Mesenteric fat pad (tissue), 1 donor: ENCODE measurements around the gene TAS2R9. TPM values are rescaled to one million over a fixed set of nuclear protein-coding genes. Genes with fewer than 3 reads are reported as not detected.
"Not testable (repeated sequence)": the region's sequence is repeated elsewhere in the genome, so short reads cannot be mapped to it uniquely, and the experiment has no call there.

Experiments used
- DNase-seq: peaks from one replicate; pipeline ENCODE4 v3.0.0-alpha.2; 2020; ENCODE audit warnings: low spot score
- long read RNA-seq: library from polyadenylated mRNA; unstranded; transcript quantifications from one replicate; pipeline ENCODE4 v2.0.0, GENCODE V29; 2020
- total RNA-seq: library from RNA; stranded (reverse); fragmentation: NEBNext Ultra II Directional; extraction: Animal tissue kit (Norgen Biotek cat#: 25700); gene quantifications from one replicate; pipeline ENCODE4 v1.2.1, GENCODE V29; 2021
- donor health status: DM: yes; HTN: yes; CAD: no.

Gene TAS2R9
- not detected for total RNA-seq
- long read RNA-seq, result 0 reads

- no peak for DNase-seq
Measured at GRCh38 chr12:10810068-10810467, at the start of gene TAS2R9. Gene TAS2R9 (minus strand): TSS chr12:10810168. CDS start chr12:10810075, 93 bp downstream.

DNA sequence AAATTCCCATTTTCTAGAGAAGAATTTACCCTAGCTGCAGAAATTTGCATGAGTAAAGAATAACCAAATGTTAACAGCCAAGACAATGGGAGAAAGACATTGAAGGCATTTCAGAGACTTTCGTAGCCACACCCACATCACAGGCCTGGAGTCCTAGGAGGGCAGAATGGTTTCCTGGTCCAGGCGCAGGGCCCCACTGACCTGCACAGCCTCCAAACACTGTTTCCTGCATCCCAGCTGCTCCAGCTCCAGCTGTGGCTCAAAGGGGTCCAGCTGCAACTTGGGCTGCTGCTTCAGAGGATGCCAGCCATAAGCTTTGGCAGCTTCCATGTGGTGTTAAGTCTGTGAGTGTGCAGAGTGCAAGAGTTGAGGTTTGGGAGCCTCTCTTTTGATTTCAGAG is 45.8 kb upstream of the TAS2R9 start:
- DNase-seq, result no peak

DNA sequence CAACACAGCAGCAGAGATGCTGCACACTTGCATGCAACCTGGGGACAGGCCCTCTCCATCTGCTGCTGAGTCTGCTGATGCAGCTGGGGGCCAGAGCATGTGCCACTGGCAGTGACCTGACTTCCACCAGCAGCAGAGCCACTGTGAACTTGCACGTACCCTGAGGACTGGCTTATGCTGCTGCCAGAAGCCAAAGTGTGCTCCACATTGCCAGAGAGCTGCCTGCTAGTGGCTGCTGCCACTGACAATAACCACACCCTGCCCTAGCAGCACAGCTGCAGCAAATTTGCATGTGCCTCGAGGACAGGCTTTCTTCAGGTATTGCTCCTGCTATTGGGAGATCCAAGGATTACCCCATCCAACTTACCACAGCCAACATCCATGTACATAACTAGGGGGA is 43.8 kb upstream of the TAS2R9 start:
- DNase-seq, result no peak

DNA sequence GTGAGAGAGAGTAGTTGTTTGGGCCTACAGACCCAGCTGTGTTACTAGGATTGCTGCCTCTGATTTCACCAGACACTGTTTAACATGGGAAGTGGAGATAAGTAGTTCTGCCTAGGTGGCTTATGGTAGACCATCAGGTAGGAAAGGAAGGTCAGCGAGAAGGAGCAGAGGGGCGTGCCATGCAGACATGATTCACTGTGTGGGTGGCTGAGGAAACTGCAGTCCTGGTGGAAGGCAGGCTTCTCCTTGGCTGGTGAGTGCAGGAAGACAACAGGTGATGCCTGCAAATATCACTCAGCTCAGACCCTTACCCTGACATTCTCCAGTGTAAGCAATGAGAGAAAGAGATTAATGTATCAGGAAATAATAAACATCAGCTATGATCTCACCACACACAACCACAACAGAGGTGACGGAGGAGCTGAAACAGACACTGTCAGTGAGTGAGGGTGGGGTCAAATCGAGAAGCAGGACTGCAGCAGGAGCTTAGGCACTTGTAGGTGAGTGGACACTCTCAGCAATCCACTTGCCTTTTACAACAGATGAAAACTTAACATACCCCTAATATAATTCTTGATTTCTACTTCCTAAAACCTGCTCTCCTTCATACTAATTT is 41.4 kb upstream of the TAS2R9 start:
- no peak for DNase-seq

DNA sequence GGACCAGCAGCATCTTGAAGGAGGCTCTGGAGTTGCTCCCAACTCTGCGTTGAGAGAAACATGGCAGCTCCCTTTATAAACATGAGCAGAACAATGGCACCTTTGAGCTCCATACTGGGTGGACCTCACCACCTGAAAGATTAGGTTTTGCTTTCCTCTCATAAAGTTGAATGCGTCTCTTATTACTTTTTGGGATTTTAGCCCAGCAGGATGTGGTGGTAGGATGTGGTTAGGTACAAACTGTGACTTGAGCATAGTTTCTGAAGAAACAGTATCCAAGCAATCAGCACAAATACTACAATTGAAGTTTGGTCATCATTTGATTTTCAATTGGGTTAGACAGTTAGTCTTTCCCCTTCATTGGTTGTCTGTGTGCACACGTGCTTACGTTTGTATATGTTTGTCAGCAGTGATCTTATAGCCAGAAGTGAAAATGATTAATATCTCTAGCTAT is 39.5 kb upstream of the TAS2R9 start, which contains the start of gene PRR4:
Gene PRR4, minus strand, starts transcription at position 51 of the 454 bp plus-strand sequence. Its CDS starts 38 bp downstream, at position 13.
- no peak for DNase-seq

- DNase-seq, result no peak
Measured at GRCh38 chr12:10847744-10848143, 37.8 kb upstream of the TAS2R9 start.

DNA sequence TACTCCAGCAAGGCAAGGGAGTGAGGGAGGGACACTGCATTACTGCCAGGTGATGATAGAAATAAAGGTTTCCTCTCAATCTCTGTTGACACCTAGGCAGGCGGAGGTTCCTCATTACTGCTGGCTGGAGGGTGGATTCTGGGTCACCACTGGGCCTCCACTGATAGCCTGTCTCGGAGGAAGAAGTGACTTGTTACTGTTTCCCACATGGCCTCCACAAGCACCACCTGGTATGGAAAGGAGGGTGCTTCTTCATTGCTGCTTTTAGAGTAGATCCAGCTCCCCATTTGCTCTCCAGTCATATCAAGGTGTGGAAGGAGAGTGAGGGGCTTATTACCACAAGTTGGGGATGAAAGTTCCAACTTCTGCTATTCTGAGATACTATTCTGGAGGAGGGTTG is 32.9 kb upstream of the TAS2R9 start:
- DNase-seq, result no peak

DNA sequence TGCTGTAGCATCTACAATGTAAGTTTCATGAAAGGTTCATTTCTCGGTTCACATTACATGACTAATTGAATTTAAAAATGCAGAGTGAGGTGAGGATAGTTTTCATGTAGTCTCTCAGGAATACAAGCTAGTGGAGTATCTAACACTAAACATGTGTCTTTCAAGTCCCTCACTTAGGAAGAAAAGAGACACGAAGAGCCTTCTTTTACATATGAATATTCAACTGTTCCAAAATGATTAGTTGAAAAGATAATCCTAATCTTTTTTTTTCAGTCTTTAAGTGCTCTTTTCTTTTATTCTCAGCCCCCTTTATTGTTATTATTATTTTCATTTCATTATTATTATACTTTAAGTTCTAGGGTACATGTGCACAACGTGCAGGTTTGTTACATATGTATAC is 28.5 kb upstream of the TAS2R9 start:
- no peak for DNase-seq

GRCh38 chr12:10829994-10830393 is 20.0 kb upstream of the TAS2R9 start:
- no peak for DNase-seq

- no peak for DNase-seq
Measured at GRCh38 chr12:10826258-10826657, 16.3 kb upstream of the TAS2R9 start, which contains the start of gene TAS2R10. Gene TAS2R10 (minus strand): TSS chr12:10826358. CDS start chr12:10826269, 89 bp downstream.

DNA sequence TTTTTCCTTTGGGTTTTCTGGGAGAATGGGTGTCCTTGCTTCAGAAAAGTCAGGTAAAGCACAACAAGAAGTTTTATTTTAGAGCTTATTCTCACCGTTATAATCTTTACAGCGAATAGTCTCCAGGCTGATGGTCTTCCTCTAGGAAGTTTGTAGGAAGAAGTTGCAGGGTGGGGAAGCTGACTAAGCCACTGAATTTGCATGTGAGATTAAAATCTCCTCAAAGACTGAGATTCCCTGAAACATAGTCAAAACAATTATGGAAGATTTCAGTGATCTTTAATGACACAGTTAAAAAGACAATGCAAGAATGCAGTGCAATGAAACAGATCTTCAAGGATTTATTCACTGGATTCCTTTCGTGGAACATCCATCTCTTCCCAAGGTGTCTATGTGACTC is 15.0 kb upstream of the TAS2R9 start:
- no peak for DNase-seq

- DNase-seq, result no peak
Measured at GRCh38 chr12:10811883-10812536, 2.0 kb upstream of the TAS2R9 start.

- DNase-seq, result no peak
Measured at GRCh38 chr12:10807186-10807585, 2.8 kb downstream of the TAS2R9 start, which contains the start of gene TAS2R8. Gene TAS2R8 (minus strand): TSS chr12:10807286. CDS start chr12:10806980, 306 bp downstream.

GRCh38 chr12:10802587-10802986 is 7.4 kb downstream of the TAS2R9 start, which contains the start of gene TAS2R7:
Gene TAS2R7 (minus strand): TSS chr12:10802627. CDS start chr12:10802570, 57 bp downstream.
- DNase-seq, result no peak

DNA sequence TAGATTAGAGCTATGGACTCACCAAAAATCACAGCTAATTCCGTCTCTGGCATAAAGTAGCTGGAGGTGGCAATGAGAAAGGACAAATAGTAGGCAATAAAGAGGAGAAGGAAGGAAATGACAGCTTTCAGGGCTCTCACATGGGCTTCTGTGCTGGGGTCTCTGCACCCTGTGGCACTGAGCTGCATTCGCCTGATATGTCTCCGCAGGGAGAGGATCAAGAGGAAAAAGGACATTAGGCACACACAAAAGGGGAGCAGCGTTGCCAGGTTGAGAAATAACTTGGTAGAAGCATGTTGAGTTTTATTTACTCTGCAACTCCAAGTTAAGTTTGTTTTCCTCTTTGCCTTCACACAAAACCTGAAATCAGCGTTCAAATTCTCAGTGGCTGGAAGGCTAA is 8.2 kb downstream of the TAS2R9 start:
- DNase-seq, result no peak

DNA sequence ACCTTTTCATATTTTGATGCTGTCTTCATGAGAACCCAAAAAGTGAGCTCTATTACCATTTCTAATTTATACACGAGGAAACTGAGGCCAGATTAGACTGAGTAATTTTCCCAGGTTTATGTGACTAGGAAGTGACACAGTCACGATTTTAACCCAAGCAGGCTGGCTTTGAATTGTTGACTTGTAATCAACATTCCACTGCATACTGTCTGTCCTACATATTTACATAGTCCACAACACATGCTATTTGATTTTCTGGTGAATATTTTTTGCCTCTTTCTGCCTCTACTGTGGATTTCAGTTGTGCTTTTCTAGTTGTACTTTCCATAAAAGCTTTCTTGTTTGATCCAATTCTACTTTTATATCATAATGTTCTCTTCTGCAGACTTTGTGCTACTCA is 15.7 kb downstream of the TAS2R9 start:
- no peak for DNase-seq

- not testable (repeated sequence) for DNase-seq
Measured at GRCh38 chr12:10791769-10792168, 18.2 kb downstream of the TAS2R9 start.

DNA sequence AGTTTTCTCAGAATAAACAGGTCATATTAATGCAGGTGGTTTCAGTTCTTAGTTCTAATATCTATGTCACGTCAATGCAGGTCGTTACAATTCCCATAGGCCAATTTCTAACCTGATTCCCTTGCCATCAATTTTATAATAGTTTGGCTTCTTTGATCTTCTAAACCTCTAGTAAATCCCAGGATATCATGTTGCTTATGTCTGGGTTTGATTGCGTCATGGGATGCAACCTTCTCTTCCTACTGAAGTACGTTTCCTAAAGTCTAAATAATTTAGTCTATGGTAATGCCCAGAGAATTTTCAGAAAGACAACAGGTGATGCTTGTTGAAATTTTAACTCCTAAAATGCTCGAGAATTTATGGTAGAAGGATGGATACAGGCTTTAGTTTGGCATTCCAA is 26.7 kb downstream of the TAS2R9 start:
- DNase-seq, result no peak

GRCh38 chr12:10779103-10779502 is 30.9 kb downstream of the TAS2R9 start:
- DNase-seq, result no peak

DNA sequence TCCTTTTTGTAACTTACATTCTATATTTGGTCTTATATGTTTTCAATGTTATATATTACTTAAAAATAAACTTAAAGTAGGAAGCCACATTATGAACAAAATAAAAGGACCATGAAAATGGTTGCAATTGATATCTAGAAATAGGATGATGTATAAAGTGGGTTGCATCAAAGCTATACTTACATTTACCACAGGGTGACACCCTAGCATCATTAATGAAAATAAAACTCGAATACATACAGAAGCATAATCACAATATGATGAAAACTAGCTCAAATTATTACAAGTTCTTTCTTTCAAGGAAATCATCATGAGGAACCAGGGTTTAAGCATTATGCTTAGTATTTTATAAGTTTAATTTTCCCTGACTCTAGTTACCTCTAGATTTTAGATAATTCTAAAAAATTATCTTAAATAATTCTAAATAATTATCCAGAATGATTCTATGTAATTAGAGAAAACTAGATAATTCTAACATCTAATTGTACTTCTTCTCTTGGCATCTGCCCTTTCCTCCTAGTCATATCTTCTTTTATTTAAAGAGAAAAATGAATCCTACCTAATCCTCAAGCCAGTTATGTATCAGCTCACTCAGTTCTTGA is 38.7 kb downstream of the TAS2R9 start:
- DNase-seq, result no peak

DNA sequence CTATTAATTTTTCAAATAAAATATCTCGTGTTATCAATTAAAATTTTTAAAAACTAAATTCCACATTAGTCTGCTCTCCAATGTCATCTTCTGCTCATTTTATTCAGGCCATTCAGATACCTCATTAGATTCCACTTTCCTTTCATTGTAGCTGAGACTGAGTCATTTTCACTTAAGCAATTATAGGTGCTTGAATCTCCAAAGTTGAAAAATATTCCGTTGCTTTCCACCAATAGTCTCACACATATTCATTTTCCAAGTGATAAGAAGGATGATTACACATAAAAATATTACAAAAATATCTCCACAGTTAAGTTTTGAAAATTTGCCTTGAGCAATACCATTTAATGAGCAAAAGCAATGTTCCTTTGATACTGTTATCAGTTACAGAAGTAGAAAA is 50.3 kb downstream of the TAS2R9 start:
- no peak for DNase-seq
